Measurements from ENCODE around the gene SH3PXD2B. TPM values are rescaled to one million over a fixed set of nuclear protein-coding genes. Genes with fewer than 3 reads are reported as not detected.

Gene SH3PXD2B
- total RNA-seq, 1 experiment from 2014 or later: 27.5 TPM

- ChIA-PET RAD21 (ENCODE audit: low non-redundant PET in 1 of 2, low total read pairs in 2 of 2, uncharacterized antibody in 2 of 2, unreplicated experiment in 2 of 2) (no interaction called here), POLR2A (no interaction called here), CTCF (no interaction called here)
- Histone ChIP-seq H3K4me1 (ENCODE audit: control insufficient read depth in 1 of 2, insufficient read depth in 2 of 2, low read length in 2 of 2) (no peaks in the 10 kb centered on the region), H3K9ac (ENCODE audit: low read length) (no peak overlapping the region), H3K79me2 (ENCODE audit: insufficient read depth, low read length) (no peaks in the 10 kb centered on the region), H3K4me3 (replicated peaks in 1 of 2; ENCODE audit: low read depth in 1 of 2, low read length in 2 of 2) (no peak overlapping the region), H3K27me3 (ENCODE audit: insufficient read depth, low read length) (no peaks in the 10 kb centered on the region), H3K9me3 (ENCODE audit: control insufficient read depth in 1 of 2, insufficient read depth in 1 of 2, low read depth in 1 of 2, low read length in 2 of 2) (peaks cover 0 to 20% of the 10 kb centered on the region in 2 experiments; a peak in 1 of 4 replicates), H3K36me3 (ENCODE audit: control insufficient read depth in 1 of 2, insufficient read depth in 2 of 2, low read length in 2 of 2) (peaks cover 2 to 10% of the 10 kb centered on the region in 2 experiments; a peak in 2 of 4 replicates), H3K9me2 (ENCODE audit: insufficient read depth) (no peaks in the 10 kb centered on the region), H3K27ac (ENCODE audit: low read depth, low read length) (no peak overlapping the region), H3K4me2 (ENCODE audit: low read length) (no peak overlapping the region), H4K20me1 (ENCODE audit: insufficient read depth) (no peaks in the 10 kb centered on the region), H2AFZ (ENCODE audit: low read depth, low read length, poor library complexity, severe bottlenecking) (no peak overlapping the region)
- DNase-seq (ENCODE audit: low read depth, low spot score) (no peak), ATAC-seq (no peak)
- no TSS peak for BruUV-seq (replicated peaks)
- TF ChIP-seq ELF1 (IDR thresholded peaks at IDR 0.05; ENCODE audit: borderline replicate concordance, low read depth) (no peak), RAD21 (IDR thresholded peaks at IDR 0.05; ENCODE audit: low read depth) (no peak), ATF3 (IDR thresholded peaks at IDR 0.05) (no peak), CTCF (IDR thresholded peaks at IDR 0.05 in 2 of 3, conservative IDR thresholded peaks at IDR 0.05 in 1 of 3; ENCODE audit: borderline replicate concordance in 1 of 3, insufficient read depth in 1 of 3, low read depth in 2 of 3, low read length in 2 of 3) (no peak)
- intact Hi-C loops (cut with micrococcal nuclease): no loop called here
These were observed 79.5 kb downstream of the SH3PXD2B start for GRCh38 chr5:172374783-172375182.

DNA sequence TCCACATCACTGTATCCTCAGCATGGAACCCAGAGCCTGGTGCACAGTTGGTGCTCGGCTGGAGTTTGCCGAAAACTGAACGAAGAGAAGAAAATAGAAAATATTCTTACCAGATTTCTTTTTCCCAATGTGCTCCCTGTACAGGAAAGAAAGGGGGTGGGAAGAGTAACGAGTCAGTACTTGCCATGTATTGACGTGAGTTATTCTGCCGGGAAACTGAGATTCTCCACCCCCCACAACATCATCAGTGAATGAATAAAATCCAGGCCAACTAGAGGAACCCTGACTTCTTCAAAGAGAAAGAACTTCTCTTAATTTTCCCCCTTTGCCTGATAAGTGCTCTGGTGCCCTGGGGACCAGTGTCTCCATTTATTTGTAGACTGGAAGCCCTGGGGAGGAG, 80.6 kb downstream of the SH3PXD2B start:
- no peak for DNase-seq (ENCODE audit: low read depth, low spot score)
- POLR2A ChIA-PET: no interaction called here

More for the DNA sequence above, 80.6 kb downstream of the SH3PXD2B start:
- Histone ChIP-seq H3K79me2 (ENCODE audit: insufficient read depth, low read length) (no peaks in the 10 kb centered on the region), H3K9me3 (ENCODE audit: control insufficient read depth in 1 of 2, insufficient read depth in 1 of 2, low read depth in 1 of 2, low read length in 2 of 2) (peaks cover 0 to 20% of the 10 kb centered on the region in 2 experiments; a peak in 1 of 4 replicates), H3K9ac (ENCODE audit: low read length) (no peak overlapping the region), H3K36me3 (ENCODE audit: control insufficient read depth in 1 of 2, insufficient read depth in 2 of 2, low read length in 2 of 2) (peaks cover 2 to 10% of the 10 kb centered on the region in 2 experiments; a peak in 2 of 4 replicates), H3K4me3 (replicated peaks in 1 of 2; ENCODE audit: low read depth in 1 of 2, low read length in 2 of 2) (no peak overlapping the region), H4K20me1 (ENCODE audit: insufficient read depth) (no peaks in the 10 kb centered on the region), H2AFZ (ENCODE audit: low read depth, low read length, poor library complexity, severe bottlenecking) (no peak overlapping the region), H3K27me3 (ENCODE audit: insufficient read depth, low read length) (no peaks in the 10 kb centered on the region), H3K9me2 (ENCODE audit: insufficient read depth) (no peaks in the 10 kb centered on the region), H3K4me1 (ENCODE audit: control insufficient read depth in 1 of 2, insufficient read depth in 2 of 2, low read length in 2 of 2) (no peaks in the 10 kb centered on the region), H3K27ac (ENCODE audit: low read depth, low read length) (no peak overlapping the region), H3K4me2 (ENCODE audit: low read length) (no peak overlapping the region)
- no peak for ATAC-seq
- BruUV-seq (replicated peaks): no TSS peak
- intact Hi-C loops (cut with micrococcal nuclease): no loop called here
- ChIA-PET CTCF (no interaction called here), RAD21 (ENCODE audit: low non-redundant PET in 1 of 2, low total read pairs in 2 of 2, uncharacterized antibody in 2 of 2, unreplicated experiment in 2 of 2) (no interaction called here)
- TF ChIP-seq CTCF (IDR thresholded peaks at IDR 0.05 in 2 of 3, conservative IDR thresholded peaks at IDR 0.05 in 1 of 3; ENCODE audit: borderline replicate concordance in 1 of 3, insufficient read depth in 1 of 3, low read depth in 2 of 3, low read length in 2 of 3): no peak

All from HCT116 (cell line).